Hepatocyte (in vitro differentiated cells): ENCODE data around the gene ZNF598.

Experiments used
- CTCF ChIP-seq: fragments of 200-600 bp; sonication (generic); IDR thresholded peaks from 2 replicates; pipeline ENCODE4 v1.5.1; 2016; ENCODE audit warnings: antibody characterized with exemption, mild to moderate bottlenecking; ENCODE audit not compliant: poor library complexity
- EZH2phosphoT487 ChIP-seq: fragments of 200-600 bp; sonication (generic); IDR thresholded peaks from one replicate; pipeline ENCODE4 v1.6.1; 2018; ENCODE audit warnings: antibody characterized with exemption, mild to moderate bottlenecking, low read depth, moderate library complexity; ENCODE audit not compliant: unreplicated experiment, severe bottlenecking

GRCh38 chr16:2025251-2025650 lies 15.6 kb upstream of the ZNF598 start:
- TF ChIP-seq CTCF (no peak), EZH2phosphoT487 (no peak)
